ENCODE measurements around the gene CABLES2.

The CABLES2 gene

DNA sequence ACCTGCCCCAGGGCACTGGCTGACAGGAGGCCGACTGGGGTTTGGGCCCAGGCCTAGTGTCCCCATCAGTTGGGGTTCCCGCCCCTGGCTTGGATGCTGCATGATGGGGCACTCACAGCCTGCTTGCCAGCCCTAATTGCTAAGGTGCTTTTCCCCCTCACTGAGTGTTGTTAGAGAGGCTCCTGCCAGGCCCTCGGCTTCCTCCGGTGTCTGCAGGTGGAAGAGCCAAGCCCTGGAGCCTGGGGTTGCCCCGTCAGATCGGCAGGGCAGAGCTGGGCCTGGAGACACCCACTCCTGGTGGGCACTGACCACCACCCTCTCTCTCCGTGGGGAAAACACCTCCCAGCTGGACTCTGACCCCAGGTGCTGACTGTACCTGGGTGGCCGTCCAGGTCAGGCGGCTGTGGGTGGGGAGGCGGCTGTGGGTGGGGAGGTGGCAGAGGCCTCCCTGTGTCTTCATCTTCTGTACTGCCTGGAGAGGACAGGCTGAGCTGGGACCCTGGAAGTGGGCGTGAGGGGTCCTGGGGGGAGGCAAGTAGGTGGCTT is 6.0 kb upstream of the CABLES2 start:
- Histone ChIP-seq H3K27me3 (ENCODE audit: control insufficient read depth, insufficient read depth, low read length) (peaks cover 16% of the 10 kb centered on the region), H3K27ac (ENCODE audit: low read length) (no peak overlapping the region), H3K9me3 (ENCODE audit: control insufficient read depth, low read depth, low read length) (no peaks in the 10 kb centered on the region), H3K9ac (ENCODE audit: low read length) (no peak overlapping the region), H3K4me3 (ENCODE audit: low read length) (no peak overlapping the region), H3K4me1 (ENCODE audit: control insufficient read depth, low read depth, low read length) (peaks cover 4% of the 10 kb centered on the region), H3K36me3 (ENCODE audit: control insufficient read depth, low read depth, low read length) (no peaks in the 10 kb centered on the region)

GRCh38 chr20:62412194-62413024 is 5.3 kb upstream of the CABLES2 start:
- Histone ChIP-seq H3K27me3 (ENCODE audit: control insufficient read depth, insufficient read depth, low read length) (peaks cover 21% of the 10 kb centered on the region), H3K4me1 (ENCODE audit: control insufficient read depth, low read depth, low read length) (peaks cover 4% of the 10 kb centered on the region), H3K27ac (ENCODE audit: low read length) (no peak overlapping the region), H3K4me3 (ENCODE audit: low read length) (no peak overlapping the region), H3K9me3 (ENCODE audit: control insufficient read depth, low read depth, low read length) (no peaks in the 10 kb centered on the region), H3K9ac (ENCODE audit: low read length) (no peak overlapping the region), H3K36me3 (ENCODE audit: control insufficient read depth, low read depth, low read length) (no peaks in the 10 kb centered on the region)

GRCh38 chr20:62411479-62412193 is 4.6 kb upstream of the CABLES2 start:
- no peak overlapping the region for H3K9ac ChIP-seq (ENCODE audit: low read length)
- no peaks in the 10 kb centered on the region for H3K36me3 ChIP-seq (ENCODE audit: control insufficient read depth, low read depth, low read length)
- H3K4me3 ChIP-seq (ENCODE audit: low read length), result no peak overlapping the region
- peaks cover 21% of the 10 kb centered on the region for H3K27me3 ChIP-seq (ENCODE audit: control insufficient read depth, insufficient read depth, low read length)
- H3K9me3 ChIP-seq (ENCODE audit: control insufficient read depth, low read depth, low read length), result no peaks in the 10 kb centered on the region
- no peak overlapping the region for H3K27ac ChIP-seq (ENCODE audit: low read length)
- H3K4me1 ChIP-seq (ENCODE audit: control insufficient read depth, low read depth, low read length), result peaks cover 4% of the 10 kb centered on the region

DNA sequence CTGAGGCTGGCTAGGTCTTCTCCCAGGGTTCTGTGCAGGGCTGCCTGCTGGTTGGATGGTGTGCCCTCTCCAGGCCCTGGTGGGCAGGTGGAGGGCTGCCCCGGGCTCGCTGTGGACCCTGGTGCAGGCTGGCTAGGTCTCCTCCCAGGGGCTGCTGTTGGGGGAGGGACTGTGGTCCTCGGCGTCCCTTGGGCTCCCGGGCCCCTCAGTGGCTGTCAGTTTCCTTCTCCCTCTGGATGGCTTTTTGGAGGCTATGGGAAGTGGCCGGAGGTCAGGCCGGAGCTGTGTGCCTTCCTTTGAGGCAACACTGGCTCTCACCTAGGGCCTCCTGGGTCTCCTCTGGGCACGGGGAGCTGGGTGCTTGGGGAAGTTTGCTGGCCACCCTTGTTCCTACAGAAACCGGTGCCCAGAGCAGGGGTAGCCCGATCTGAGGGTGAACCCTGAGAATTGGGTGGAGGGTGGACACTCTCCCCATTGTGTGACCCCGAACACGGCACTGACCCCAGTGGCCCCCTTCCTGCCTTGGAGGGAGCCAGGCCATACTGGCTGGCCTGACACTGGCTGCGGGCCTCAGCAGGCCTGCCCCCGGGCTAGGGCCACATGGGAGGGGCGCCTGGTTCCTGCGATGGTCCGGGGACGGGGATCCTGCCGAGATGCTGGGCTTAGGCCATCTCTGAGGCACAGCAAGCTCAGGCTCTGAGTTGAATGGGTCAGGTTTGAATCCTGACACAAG is 3.8 kb upstream of the CABLES2 start:
- H3K36me3 ChIP-seq (ENCODE audit: control insufficient read depth, low read depth, low read length), result no peaks in the 10 kb centered on the region
- no peaks in the 10 kb centered on the region for H3K9me3 ChIP-seq (ENCODE audit: control insufficient read depth, low read depth, low read length)
- H3K9ac ChIP-seq (ENCODE audit: low read length), result no peak overlapping the region
- H3K27ac ChIP-seq (ENCODE audit: low read length), result no peak overlapping the region
- H3K4me1 ChIP-seq (ENCODE audit: control insufficient read depth, low read depth, low read length), result peaks cover 9% of the 10 kb centered on the region
- H3K27me3 ChIP-seq (ENCODE audit: control insufficient read depth, insufficient read depth, low read length), result peaks cover 21% of the 10 kb centered on the region
- peak overlapping the region; percentile 16 for H3K4me3 ChIP-seq (ENCODE audit: low read length)

GRCh38 chr20:62409931-62410745 is 3.1 kb upstream of the CABLES2 start:
- peaks cover 21% of the 10 kb centered on the region for H3K27me3 ChIP-seq (ENCODE audit: control insufficient read depth, insufficient read depth, low read length)
- H3K9ac ChIP-seq (ENCODE audit: low read length), result no peak overlapping the region
- H3K9me3 ChIP-seq (ENCODE audit: control insufficient read depth, low read depth, low read length), result no peaks in the 10 kb centered on the region
- no peak overlapping the region for H3K27ac ChIP-seq (ENCODE audit: low read length)
- peaks cover 9% of the 10 kb centered on the region for H3K4me1 ChIP-seq (ENCODE audit: control insufficient read depth, low read depth, low read length)
- H3K4me3 ChIP-seq (ENCODE audit: low read length), result peak overlapping the region; percentile 16
- no peaks in the 10 kb centered on the region for H3K36me3 ChIP-seq (ENCODE audit: control insufficient read depth, low read depth, low read length)

DNA sequence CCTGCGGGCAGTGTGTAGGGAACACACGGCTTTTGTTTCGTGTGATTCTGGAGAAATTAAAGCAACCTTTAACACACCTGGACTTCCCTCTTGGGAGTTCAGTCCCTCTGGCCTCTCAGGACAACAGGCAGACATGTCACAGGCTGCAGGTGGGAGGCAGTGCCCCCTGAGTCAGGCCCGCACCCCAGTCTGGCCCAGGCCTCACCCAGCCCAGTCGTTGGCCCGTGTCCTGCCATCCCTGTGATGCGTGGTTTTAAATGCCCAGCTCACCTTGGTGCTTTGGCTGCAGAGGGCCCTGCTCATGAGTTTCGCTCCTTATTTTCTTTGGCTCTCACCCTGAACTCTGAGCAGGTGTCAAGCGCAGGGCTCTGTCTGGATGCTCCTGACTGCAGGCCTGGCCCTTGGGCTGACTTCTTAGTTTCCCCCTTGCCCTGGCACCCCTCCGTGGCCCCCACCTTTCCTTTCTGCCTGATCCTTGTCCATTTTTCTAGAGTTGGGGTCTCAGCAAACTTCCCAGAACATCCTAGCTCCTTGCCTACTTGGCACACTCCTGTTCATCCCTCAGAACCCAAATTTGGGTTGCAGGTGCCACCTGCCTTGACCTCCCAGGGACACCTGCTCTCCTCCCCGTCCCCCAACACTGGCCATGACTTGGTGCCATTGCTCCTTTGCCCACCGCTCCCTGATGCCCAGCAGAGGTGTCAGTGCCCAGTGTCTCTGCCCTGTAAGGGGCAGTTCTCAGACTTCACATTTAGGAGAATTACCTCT is 2.2 kb upstream of the CABLES2 start:
- Histone ChIP-seq H3K27ac (ENCODE audit: low read length) (no peak overlapping the region), H3K4me3 (ENCODE audit: low read length) (no peak overlapping the region), H3K27me3 (ENCODE audit: control insufficient read depth, insufficient read depth, low read length) (peaks cover 21% of the 10 kb centered on the region), H3K9ac (ENCODE audit: low read length) (no peak overlapping the region), H3K9me3 (ENCODE audit: control insufficient read depth, low read depth, low read length) (no peaks in the 10 kb centered on the region), H3K36me3 (ENCODE audit: control insufficient read depth, low read depth, low read length) (no peaks in the 10 kb centered on the region), H3K4me1 (ENCODE audit: control insufficient read depth, low read depth, low read length) (peaks cover 9% of the 10 kb centered on the region)

DNA sequence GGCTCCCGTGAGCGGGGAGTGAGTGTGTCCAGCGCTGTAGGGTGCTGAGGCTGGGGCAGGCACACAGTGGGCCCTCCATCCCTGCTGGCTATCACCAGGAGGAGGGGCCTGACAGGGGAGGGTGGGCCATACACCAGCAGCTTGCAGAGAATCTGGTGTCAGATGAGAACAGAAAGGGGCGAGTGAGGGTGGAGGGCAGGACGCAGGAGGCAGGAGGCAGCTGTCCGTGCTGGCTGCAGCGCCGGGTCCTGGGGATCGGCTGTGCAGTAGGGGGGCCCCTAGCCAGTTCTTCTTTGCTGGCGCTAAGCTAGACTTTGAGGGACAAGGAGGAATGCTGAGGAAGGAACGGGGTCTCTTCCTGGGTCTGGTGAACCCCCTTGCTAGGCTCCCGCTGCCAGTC is 1.6 kb upstream of the CABLES2 start:
- no peak overlapping the region for H3K4me3 ChIP-seq (ENCODE audit: low read length)
- H3K9ac ChIP-seq (ENCODE audit: low read length), result no peak overlapping the region
- H3K4me1 ChIP-seq (ENCODE audit: control insufficient read depth, low read depth, low read length), result peaks cover 9% of the 10 kb centered on the region

DNA sequence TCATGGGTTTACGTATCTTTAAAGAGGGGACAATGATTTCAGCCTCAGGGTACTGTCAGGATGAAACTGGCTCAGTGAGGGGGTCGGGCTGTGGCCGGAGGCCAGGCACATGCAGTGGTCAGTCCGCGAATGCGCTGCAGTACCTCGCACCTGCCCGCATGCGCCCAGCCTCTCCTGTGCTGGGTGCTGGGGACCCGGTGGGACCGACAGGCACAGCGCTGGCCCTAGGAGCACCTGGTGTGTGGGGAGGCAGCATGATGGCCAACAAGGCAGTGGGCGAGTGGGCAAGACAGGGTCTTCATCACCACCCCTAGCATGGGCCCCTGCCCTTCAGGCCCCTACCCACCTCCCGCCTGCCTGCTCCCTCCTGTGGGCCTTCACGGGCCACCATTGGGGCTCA is 970 bp upstream of the CABLES2 start:
- H3K27ac ChIP-seq (ENCODE audit: low read length), result no peak overlapping the region
- peaks cover 9% of the 10 kb centered on the region for H3K4me1 ChIP-seq (ENCODE audit: control insufficient read depth, low read depth, low read length)
- H3K9ac ChIP-seq (ENCODE audit: low read length), result no peak overlapping the region
- peaks cover 21% of the 10 kb centered on the region for H3K27me3 ChIP-seq (ENCODE audit: control insufficient read depth, insufficient read depth, low read length)
- H3K36me3 ChIP-seq (ENCODE audit: control insufficient read depth, low read depth, low read length), result no peaks in the 10 kb centered on the region
- H3K9me3 ChIP-seq (ENCODE audit: control insufficient read depth, low read depth, low read length), result no peaks in the 10 kb centered on the region
- H3K4me3 ChIP-seq (ENCODE audit: low read length), result no peak overlapping the region

More for the DNA sequence above, 1.6 kb upstream of the CABLES2 start:
- no peak overlapping the region for H3K27ac ChIP-seq (ENCODE audit: low read length)
- H3K36me3 ChIP-seq (ENCODE audit: control insufficient read depth, low read depth, low read length), result no peaks in the 10 kb centered on the region
- H3K27me3 ChIP-seq (ENCODE audit: control insufficient read depth, insufficient read depth, low read length), result peaks cover 21% of the 10 kb centered on the region
- H3K9me3 ChIP-seq (ENCODE audit: control insufficient read depth, low read depth, low read length), result no peaks in the 10 kb centered on the region

DNA sequence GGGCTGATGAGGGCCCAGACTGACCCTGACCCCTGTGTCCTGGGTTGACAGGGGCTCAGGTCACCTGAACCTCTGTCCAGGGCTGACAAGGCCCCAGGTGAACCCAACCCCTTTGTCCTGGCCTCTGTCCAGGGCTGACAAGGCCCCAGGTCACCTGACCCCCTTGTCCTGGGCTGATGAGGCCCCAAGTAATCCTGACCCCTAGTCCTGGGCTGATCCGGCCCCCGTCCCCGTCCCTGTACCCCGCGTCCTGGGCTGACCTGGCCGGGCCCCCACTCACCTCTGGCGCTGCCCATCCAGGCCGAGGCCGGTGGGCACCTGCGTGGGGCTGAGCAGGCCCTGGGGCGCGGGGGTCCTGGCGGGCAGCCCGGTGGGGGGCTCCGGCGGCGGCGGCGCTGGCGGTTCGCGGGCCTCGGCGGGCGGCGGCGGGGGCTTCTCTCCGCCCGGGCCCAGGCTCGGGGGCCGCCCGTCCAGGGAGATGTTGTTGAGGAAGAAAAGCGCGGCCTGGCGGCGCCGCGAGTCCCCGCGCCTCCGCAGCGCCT is 379 bp downstream of the CABLES2 start:
- no peak overlapping the region for H3K27ac ChIP-seq (ENCODE audit: low read length)
- H3K4me3 ChIP-seq (ENCODE audit: low read length), result peak overlapping the region; percentile 63
- H3K36me3 ChIP-seq (ENCODE audit: control insufficient read depth, low read depth, low read length), result no peaks in the 10 kb centered on the region
- no peak overlapping the region for H3K9ac ChIP-seq (ENCODE audit: low read length)
- no peaks in the 10 kb centered on the region for H3K9me3 ChIP-seq (ENCODE audit: control insufficient read depth, low read depth, low read length)
- peaks cover 21% of the 10 kb centered on the region for H3K27me3 ChIP-seq (ENCODE audit: control insufficient read depth, insufficient read depth, low read length)
- peaks cover 9% of the 10 kb centered on the region for H3K4me1 ChIP-seq (ENCODE audit: control insufficient read depth, low read depth, low read length)

- H3K27me3 ChIP-seq (ENCODE audit: control insufficient read depth, insufficient read depth, low read length), result peaks cover 21% of the 10 kb centered on the region
- H3K36me3 ChIP-seq (ENCODE audit: control insufficient read depth, low read depth, low read length), result no peaks in the 10 kb centered on the region
- H3K9me3 ChIP-seq (ENCODE audit: control insufficient read depth, low read depth, low read length), result no peaks in the 10 kb centered on the region
- H3K4me3 ChIP-seq (ENCODE audit: low read length), result peak overlapping the region; percentile 63
- no peak overlapping the region for H3K27ac ChIP-seq (ENCODE audit: low read length)
- H3K4me1 ChIP-seq (ENCODE audit: control insufficient read depth, low read depth, low read length), result peaks cover 9% of the 10 kb centered on the region
- no peak overlapping the region for H3K9ac ChIP-seq (ENCODE audit: low read length)
Observed at GRCh38 chr20:62405981-62406513, 1.0 kb downstream of the CABLES2 start.
